Stomach (tissue), 4 donors: ENCODE data around the gene ZNF516.

Experiments used
- EP300 ChIP-seq: sonication (generic); formaldehyde crosslinking; IDR thresholded peaks from one replicate; pipeline ENCODE4 v1.6.1; 2017; ENCODE audit warnings: antibody characterized with exemption
- POLR2A ChIP-seq, 4 donors: fragments of 450-650 bp; IDR thresholded peaks; one replicate each; pipeline ENCODE4 v1.6.1; 2016; ENCODE audit warnings: antibody characterized with exemption in 4 of 4, control low read depth in 2 of 4, mild to moderate bottlenecking in 1 of 4, moderate library complexity in 1 of 4
- POLR2AphosphoS5 ChIP-seq, 3 donors: sonication (generic); formaldehyde crosslinking; IDR thresholded peaks; one replicate each; pipeline ENCODE4 v1.6.1; 2016; ENCODE audit warnings: antibody characterized with exemption in 3 of 3

- TF ChIP-seq POLR2AphosphoS5 (IDR thresholded peaks at IDR 0.05) (no peak), POLR2A (IDR thresholded peaks at IDR 0.05) (no peak), EP300 (no peak)
Observed at GRCh38 chr18:76373297-76373696, 121.7 kb downstream of the ZNF516 start.
